K562 (cell line): Measurements from ENCODE around the gene AGO3. TPM values are rescaled to one million over a fixed set of nuclear protein-coding genes. Genes with fewer than 3 reads are reported as not detected.
A peak's percentile ranks its signal among the peaks of the same experiment; 100 is the strongest.

Source experiments
- ATF2 ChIP-seq: sonication (generic); formaldehyde crosslinking; IDR thresholded peaks from 2 replicates; pipeline ENCODE4 v1.8.1; 2022; ENCODE audit warnings: missing genetic modification reagents
- COPS2 ChIP-seq: fragments of 450-650 bp; conservative IDR thresholded peaks from 2 replicates; pipeline ENCODE4 v1.6.1; 2016; ENCODE audit warnings: mild to moderate bottlenecking, moderate library complexity
- E2F3 ChIP-seq: fragments of 250-450 bp; sonication (Bioruptor Pico); IDR thresholded peaks from 2 replicates; pipeline ENCODE4 v1.4.0; 2020; ENCODE audit warnings: mild to moderate bottlenecking
- E2F4 ChIP-seq: sonication (generic); formaldehyde crosslinking; IDR thresholded peaks from 2 replicates; pipeline ENCODE4 v1.8.0; 2022; ENCODE audit warnings: mild to moderate bottlenecking, low read depth, missing genetic modification reagents
- HDAC2 ChIP-seq: fragments of 450-650 bp; IDR thresholded peaks from 2 replicates; pipeline ENCODE4 v1.6.1; 2016; ENCODE audit warnings: mild to moderate bottlenecking
- HNRNPH1 ChIP-seq: fragments of 200-400 bp; formaldehyde crosslinking; optimal IDR thresholded peaks from 2 replicates; pipeline ENCODE3; 2017; ENCODE audit warnings: low read depth, mild to moderate bottlenecking, low read length, moderate library complexity
- HNRNPK ChIP-seq: fragments of 200-400 bp; formaldehyde crosslinking; IDR thresholded peaks from one replicate; pipeline ENCODE4 v1.6.1; 2018; ENCODE audit warnings: mild to moderate bottlenecking, low read depth, low read length; ENCODE audit not compliant: poor library complexity, severe bottlenecking
- MAFK ChIP-seq: IDR thresholded peaks from 2 replicates; pipeline ENCODE4 v1.6.1; 2011; ENCODE audit warnings: low read length, improper control_type of control experiment
- MAX ChIP-seq: sonication (generic); formaldehyde crosslinking; IDR thresholded peaks from 2 replicates; pipeline ENCODE4 v1.9.0; 2022; ENCODE audit warnings: mild to moderate bottlenecking, missing genetic modification reagents
- MYNN ChIP-seq, 2 experiments: sonication (generic); formaldehyde crosslinking in 1 of 2; IDR thresholded peaks; 2 replicates each; pipeline versions ENCODE4 v1.5.0 to v1.6.1; 2016 to 2020; ENCODE audit warnings: antibody characterized with exemption in 1 of 2, missing genetic modification reagents in 1 of 2
- NFYB ChIP-seq: IDR thresholded peaks from 2 replicates; pipeline ENCODE4 v1.6.1; 2011; ENCODE audit warnings: mild to moderate bottlenecking, moderate library complexity; ENCODE audit not compliant: insufficient read length; ENCODE audit errors: extremely low read depth
- PHF8 ChIP-seq: fragments of 200-600 bp; sonication (generic); IDR thresholded peaks from 2 replicates; pipeline ENCODE4 v1.6.1; 2012; ENCODE audit warnings: mixed run types, mild to moderate bottlenecking, inconsistent platforms, low read length, moderate library complexity, borderline replicate concordance
- RB1 ChIP-seq: fragments of 450-650 bp; IDR thresholded peaks from 2 replicates; pipeline ENCODE4 v1.6.1; 2017; ENCODE audit warnings: low read depth, mild to moderate bottlenecking
- RBM15 ChIP-seq: fragments of 200-400 bp; formaldehyde crosslinking; IDR thresholded peaks from 2 replicates; pipeline ENCODE4 v1.6.1; 2018; ENCODE audit warnings: mild to moderate bottlenecking, low read length, moderate library complexity; ENCODE audit not compliant: insufficient read depth
- RBM22 ChIP-seq: fragments of 200-400 bp; formaldehyde crosslinking; IDR thresholded peaks from 2 replicates; pipeline ENCODE4 v1.6.1; 2018; ENCODE audit warnings: low read length, low read depth; ENCODE audit not compliant: poor library complexity, severe bottlenecking
- SPI1 ChIP-seq: IDR thresholded peaks from 2 replicates; pipeline ENCODE4 v1.6.1; 2011; ENCODE audit warnings: low read depth, low read length, control low read depth, borderline replicate concordance
- STAT5B ChIP-seq: fragments of 250-450 bp; sonication (Bioruptor Pico); IDR thresholded peaks from 2 replicates; pipeline ENCODE4 v1.8.0; 2021; ENCODE audit warnings: mild to moderate bottlenecking, inconsistent platforms
- TFAM ChIP-seq: fragments of 250-450 bp; sonication (Bioruptor Pico); conservative IDR thresholded peaks from 2 replicates; pipeline ENCODE4 v1.5.0; 2021; ENCODE audit warnings: mild to moderate bottlenecking, moderate library complexity
- ZNF696 ChIP-seq: fragments of 250-450 bp; sonication (Bioruptor Pico); conservative IDR thresholded peaks from 2 replicates; pipeline ENCODE4 v1.4.0; 2020; ENCODE audit warnings: mild to moderate bottlenecking, moderate library complexity
- polyA plus RNA-seq, 8 experiments: library from polyadenylated mRNA; depleted of rRNA in 4 of 8; stranded (reverse) in 5 of 8; unstranded in 3 of 8; fragments of >200 nt; fragmentation: Nextera tagmentation in 2 of 8; fragmentation: Illumina TruSeq in 1 of 8; extraction: Ambion mirVana in 2 of 8; extraction: Trizol in 1 of 8; gene quantifications; 2 replicates each; pipeline versions ENCODE4 v1.2.1 to v1.2.3, GENCODE V29; 2011 to 2014; ENCODE audit warnings: inconsistent platforms in 1 of 8, missing spikeins in 1 of 8
- total RNA-seq, 7 experiments: library from RNA; depleted of rRNA in 6 of 7; stranded (reverse); fragments of >200 nt in 6 of 7; fragmentation: Illumina TruSeq in 2 of 7; extraction: Trizol in 2 of 7; gene quantifications; 2 replicates each; pipeline versions ENCODE4 v1.2.1 to v1.2.3, GENCODE V29; 2011 to 2021; ENCODE audit warnings: low replicate concordance in 1 of 7
- TF ChIP-seq, protein P1 (sequence below): fragments of 250-450 bp; sonication (Bioruptor Pico); IDR thresholded peaks from 2 replicates; pipeline ENCODE4 v1.5.1; 2021; ENCODE audit warnings: mild to moderate bottlenecking
- TF ChIP-seq, protein P2 (sequence below): fragments of 450-650 bp; formaldehyde crosslinking; IDR thresholded peaks from 2 replicates; pipeline ENCODE4 v1.4.0; 2022; ENCODE audit warnings: mild to moderate bottlenecking, moderate library complexity
- TF ChIP-seq, protein P3 (sequence below): fragments of 250-450 bp; sonication (Bioruptor Pico); IDR thresholded peaks from 2 replicates; pipeline ENCODE4 v1.8.0; 2022; ENCODE audit warnings: moderate library complexity, mild to moderate bottlenecking, inconsistent platforms

The AGO3 gene
- total and polyA plus RNA-seq, 9 of the 15 experiments (the other 6 are each of a cell fraction or from before 2014, with no cell fraction given): 4.5 to 41.5 (median 22.7) TPM

- peak; percentile 79 for TF ChIP-seq SPI1
- TF ChIP-seq HDAC2: peak; percentile 97
- TF ChIP-seq TFAM (CRISPR knock-in tag): no peak
- TF ChIP-seq RBM15: no peak
- TF ChIP-seq MAX (CRISPR knock-in tag): no peak
- TF ChIP-seq NFYB: no peak
- no peak for TF ChIP-seq E2F4 (CRISPR knock-in tag)
- no peak for TF ChIP-seq PHF8
- TF ChIP-seq MYNN (IDR thresholded peaks at IDR 0.05): peak; percentile 54; the same call in 1 of the 2 replicates
- no peak for TF ChIP-seq MYNN (CRISPR knock-in tag; IDR thresholded peaks at IDR 0.05)
- no peak for TF ChIP-seq STAT5B
- TF ChIP-seq RBM22: no peak
- no peak for TF ChIP-seq MAFK
- no peak for TF ChIP-seq HNRNPH1
- TF ChIP-seq ATF2: no peak
- TF ChIP-seq COPS2: no peak
- no peak for TF ChIP-seq HNRNPK
- TF ChIP-seq RB1: no peak
- TF ChIP-seq, protein P1, sequence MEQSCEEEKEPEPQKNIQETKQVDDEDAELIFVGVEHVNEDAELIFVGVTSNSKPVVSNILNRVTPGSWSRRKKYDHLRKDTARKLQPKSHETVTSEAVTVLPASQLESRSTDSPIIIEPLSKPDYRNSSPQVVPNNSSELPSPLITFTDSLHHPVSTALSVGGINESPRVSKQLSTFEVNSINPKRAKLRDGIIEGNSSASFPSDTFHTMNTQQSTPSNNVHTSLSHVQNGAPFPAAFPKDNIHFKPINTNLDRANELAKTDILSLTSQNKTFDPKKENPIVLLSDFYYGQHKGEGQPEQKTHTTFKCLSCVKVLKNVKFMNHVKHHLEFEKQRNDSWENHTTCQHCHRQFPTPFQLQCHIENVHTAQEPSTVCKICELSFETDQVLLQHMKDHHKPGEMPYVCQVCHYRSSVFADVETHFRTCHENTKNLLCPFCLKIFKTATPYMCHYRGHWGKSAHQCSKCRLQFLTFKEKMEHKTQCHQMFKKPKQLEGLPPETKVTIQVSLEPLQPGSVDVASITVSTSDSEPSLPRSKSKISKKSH (CRISPR knock-in tag): no peak
- TF ChIP-seq, protein P2, sequence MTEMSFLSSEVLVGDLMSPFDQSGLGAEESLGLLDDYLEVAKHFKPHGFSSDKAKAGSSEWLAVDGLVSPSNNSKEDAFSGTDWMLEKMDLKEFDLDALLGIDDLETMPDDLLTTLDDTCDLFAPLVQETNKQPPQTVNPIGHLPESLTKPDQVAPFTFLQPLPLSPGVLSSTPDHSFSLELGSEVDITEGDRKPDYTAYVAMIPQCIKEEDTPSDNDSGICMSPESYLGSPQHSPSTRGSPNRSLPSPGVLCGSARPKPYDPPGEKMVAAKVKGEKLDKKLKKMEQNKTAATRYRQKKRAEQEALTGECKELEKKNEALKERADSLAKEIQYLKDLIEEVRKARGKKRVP (CRISPR knock-in tag): no peak
- TF ChIP-seq E2F3 (CRISPR knock-in tag): no peak
- no peak for TF ChIP-seq ZNF696 (CRISPR knock-in tag)
- TF ChIP-seq, protein P3, sequence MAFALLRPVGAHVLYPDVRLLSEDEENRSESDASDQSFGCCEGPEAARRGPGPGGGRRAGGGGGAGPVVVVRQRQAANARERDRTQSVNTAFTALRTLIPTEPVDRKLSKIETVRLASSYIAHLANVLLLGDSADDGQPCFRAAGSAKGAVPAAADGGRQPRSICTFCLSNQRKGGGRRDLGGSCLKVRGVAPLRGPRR (CRISPR knock-in tag): no peak
Measured at GRCh38 chr1:35881850-35882273, 49.0 kb upstream of the AGO3 start (continued).
